ENCODE results near the gene CDC123.

The CDC123 gene

DNA sequence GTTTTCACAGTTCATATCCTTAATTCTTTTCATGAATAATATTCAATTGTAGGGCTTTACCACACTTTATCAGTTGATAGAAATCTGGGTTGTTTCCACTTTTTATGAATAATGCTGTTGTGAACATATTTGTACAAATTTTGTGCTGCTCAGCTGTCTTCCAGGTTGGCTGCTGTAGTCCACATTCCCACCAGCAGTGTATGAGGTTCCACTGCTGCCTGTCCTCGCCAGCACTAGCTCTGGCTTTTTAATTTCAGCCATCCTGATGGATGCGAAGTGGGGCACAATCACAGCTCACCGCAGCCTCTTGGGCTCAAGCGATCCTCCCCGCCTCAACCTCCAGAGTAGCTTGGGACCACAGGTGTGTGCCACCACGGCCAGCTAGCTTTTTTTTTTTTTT, 33.1 kb upstream of the CDC123 start:
- Histone ChIP-seq H4K20me1 (ENCODE audit: insufficient read depth, low read length, poor library complexity, severe bottlenecking) (no peaks in the 10 kb centered on the region), H3K36me3 (ENCODE audit: insufficient read depth, low read length) (peaks cover 70% of the 10 kb centered on the region; the same call in 1 of the 2 replicates), H3K9me2 (replicated peaks; ENCODE audit: low read depth, low read length) (no peaks in the 10 kb centered on the region), H3K79me2 (ENCODE audit: insufficient read depth, low read length) (no peaks in the 10 kb centered on the region), H3K4me3 (ENCODE audit: low read length, poor library complexity, severe bottlenecking) (no peak overlapping the region), H3F3A (ENCODE audit: low read depth) (no peaks in the 10 kb centered on the region), H3K9ac (ENCODE audit: low read depth, low read length, poor library complexity, severe bottlenecking) (no peak overlapping the region), H3K9me3 (ENCODE audit: insufficient read depth, low read depth, low read length) (no peaks in the 10 kb centered on the region), H2AFZ (ENCODE audit: low read length) (no peak overlapping the region), H3K4me2 (ENCODE audit: low read depth, low read length, poor library complexity, severe bottlenecking) (no peak overlapping the region), H3K4me1 (ENCODE audit: insufficient read depth, low read length, poor library complexity, severe bottlenecking) (no peaks in the 10 kb centered on the region), H3K27me3 (ENCODE audit: insufficient read depth, low read length, poor library complexity, severe bottlenecking) (no peaks in the 10 kb centered on the region)
- TF ChIP-seq, protein P1, sequence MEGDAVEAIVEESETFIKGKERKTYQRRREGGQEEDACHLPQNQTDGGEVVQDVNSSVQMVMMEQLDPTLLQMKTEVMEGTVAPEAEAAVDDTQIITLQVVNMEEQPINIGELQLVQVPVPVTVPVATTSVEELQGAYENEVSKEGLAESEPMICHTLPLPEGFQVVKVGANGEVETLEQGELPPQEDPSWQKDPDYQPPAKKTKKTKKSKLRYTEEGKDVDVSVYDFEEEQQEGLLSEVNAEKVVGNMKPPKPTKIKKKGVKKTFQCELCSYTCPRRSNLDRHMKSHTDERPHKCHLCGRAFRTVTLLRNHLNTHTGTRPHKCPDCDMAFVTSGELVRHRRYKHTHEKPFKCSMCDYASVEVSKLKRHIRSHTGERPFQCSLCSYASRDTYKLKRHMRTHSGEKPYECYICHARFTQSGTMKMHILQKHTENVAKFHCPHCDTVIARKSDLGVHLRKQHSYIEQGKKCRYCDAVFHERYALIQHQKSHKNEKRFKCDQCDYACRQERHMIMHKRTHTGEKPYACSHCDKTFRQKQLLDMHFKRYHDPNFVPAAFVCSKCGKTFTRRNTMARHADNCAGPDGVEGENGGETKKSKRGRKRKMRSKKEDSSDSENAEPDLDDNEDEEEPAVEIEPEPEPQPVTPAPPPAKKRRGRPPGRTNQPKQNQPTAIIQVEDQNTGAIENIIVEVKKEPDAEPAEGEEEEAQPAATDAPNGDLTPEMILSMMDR (conservative IDR thresholded peaks at IDR 0.05; ENCODE audit: low read length), result no peak
- no peak for TF ChIP-seq EZH2phosphoT487 (IDR thresholded peaks at IDR 0.05; ENCODE audit: borderline replicate concordance)

DNA sequence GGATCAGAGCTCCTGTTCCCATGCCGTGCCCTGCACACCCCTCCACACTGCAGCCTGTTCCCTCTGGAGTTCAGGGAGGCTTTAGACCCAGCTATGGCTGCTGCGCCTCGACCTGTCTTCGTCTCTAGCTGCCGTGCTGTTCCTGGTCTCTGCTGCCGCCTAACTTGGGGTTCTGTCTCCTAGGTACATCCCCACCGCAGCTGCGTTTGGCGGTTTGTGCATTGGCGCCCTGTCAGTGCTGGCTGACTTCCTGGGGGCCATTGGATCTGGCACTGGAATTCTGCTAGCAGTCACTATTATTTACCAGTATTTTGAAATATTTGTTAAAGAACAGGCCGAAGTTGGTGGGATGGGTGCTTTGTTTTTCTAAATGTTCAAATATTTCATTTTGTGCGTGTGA, 31.9 kb upstream of the CDC123 start:
- H3F3A ChIP-seq (ENCODE audit: low read depth), result no peaks in the 10 kb centered on the region
- no peak overlapping the region for H3K9ac ChIP-seq (ENCODE audit: low read depth, low read length, poor library complexity, severe bottlenecking)
- peaks cover 63% of the 10 kb centered on the region; the same call in 1 of the 2 replicates for H3K36me3 ChIP-seq (ENCODE audit: insufficient read depth, low read length)

DNA sequence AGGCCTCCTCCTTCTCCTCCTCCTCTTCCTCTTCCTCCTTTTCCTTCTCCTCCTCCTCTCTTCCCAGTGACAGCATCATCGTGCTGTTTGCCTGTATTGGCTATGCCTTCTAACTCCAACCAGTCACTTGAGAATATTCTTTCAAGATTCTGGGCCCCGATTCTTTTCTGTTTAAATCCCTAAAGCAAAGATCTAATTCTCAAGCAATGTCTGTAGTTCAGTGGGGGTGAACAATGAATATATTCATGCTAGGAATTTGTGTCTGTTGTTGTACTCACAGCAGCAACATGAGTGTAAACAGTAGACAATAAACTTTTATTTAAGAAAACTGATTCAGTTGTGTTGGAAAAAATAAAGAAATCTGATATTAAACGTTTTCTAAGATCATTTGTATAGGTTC, 31.0 kb upstream of the CDC123 start:
- TF ChIP-seq, protein P1 (conservative IDR thresholded peaks at IDR 0.05; ENCODE audit: low read length), result no peak
- TF ChIP-seq EZH2phosphoT487 (IDR thresholded peaks at IDR 0.05; ENCODE audit: borderline replicate concordance), result no peak
- no peaks in the 10 kb centered on the region for H3K27me3 ChIP-seq (ENCODE audit: insufficient read depth, low read length, poor library complexity, severe bottlenecking)
- H3K79me2 ChIP-seq (ENCODE audit: insufficient read depth, low read length), result no peaks in the 10 kb centered on the region
- no peak overlapping the region for H3K4me3 ChIP-seq (ENCODE audit: low read length, poor library complexity, severe bottlenecking)
- no peaks in the 10 kb centered on the region for H3K4me1 ChIP-seq (ENCODE audit: insufficient read depth, low read length, poor library complexity, severe bottlenecking)
- H3K9me2 ChIP-seq (replicated peaks; ENCODE audit: low read depth, low read length), result no peaks in the 10 kb centered on the region
- H3F3A ChIP-seq (ENCODE audit: low read depth), result no peaks in the 10 kb centered on the region
- peaks cover 66% of the 10 kb centered on the region; the same call in 1 of the 2 replicates for H3K36me3 ChIP-seq (ENCODE audit: insufficient read depth, low read length)
- no peaks in the 10 kb centered on the region for H3K9me3 ChIP-seq (ENCODE audit: insufficient read depth, low read depth, low read length)
- no peak overlapping the region for H2AFZ ChIP-seq (ENCODE audit: low read length)
- H3K4me2 ChIP-seq (ENCODE audit: low read depth, low read length, poor library complexity, severe bottlenecking), result no peak overlapping the region
- H4K20me1 ChIP-seq (ENCODE audit: insufficient read depth, low read length, poor library complexity, severe bottlenecking), result no peaks in the 10 kb centered on the region
- H3K9ac ChIP-seq (ENCODE audit: low read depth, low read length, poor library complexity, severe bottlenecking), result no peak overlapping the region

More for the DNA sequence above, 31.9 kb upstream of the CDC123 start:
- no peaks in the 10 kb centered on the region for H3K4me1 ChIP-seq (ENCODE audit: insufficient read depth, low read length, poor library complexity, severe bottlenecking)
- H4K20me1 ChIP-seq (ENCODE audit: insufficient read depth, low read length, poor library complexity, severe bottlenecking), result no peaks in the 10 kb centered on the region
- H3K4me3 ChIP-seq (ENCODE audit: low read length, poor library complexity, severe bottlenecking), result no peak overlapping the region
- H3K9me3 ChIP-seq (ENCODE audit: insufficient read depth, low read depth, low read length), result no peaks in the 10 kb centered on the region
- H2AFZ ChIP-seq (ENCODE audit: low read length), result no peak overlapping the region
- no peaks in the 10 kb centered on the region for H3K27me3 ChIP-seq (ENCODE audit: insufficient read depth, low read length, poor library complexity, severe bottlenecking)
- no peak for TF ChIP-seq EZH2phosphoT487 (IDR thresholded peaks at IDR 0.05; ENCODE audit: borderline replicate concordance)
- TF ChIP-seq, protein P1 (conservative IDR thresholded peaks at IDR 0.05; ENCODE audit: low read length), result no peak
- H3K4me2 ChIP-seq (ENCODE audit: low read depth, low read length, poor library complexity, severe bottlenecking), result no peak overlapping the region
- no peaks in the 10 kb centered on the region for H3K79me2 ChIP-seq (ENCODE audit: insufficient read depth, low read length)
- H3K9me2 ChIP-seq (replicated peaks; ENCODE audit: low read depth, low read length), result no peaks in the 10 kb centered on the region
